Common myeloid progenitor, CD34-positive (primary cell): ENCODE data around the gene RBFOX2.

Experiments used
- CTCF ChIA-PET: fragments of 350-600 bp; sonication (Branson Sonifier 250); formaldehyde crosslinking; loops from one replicate; lab custom pipeline; 2021; ENCODE audit warnings: antibody characterized with exemption; lab: Charles Lee
- POLR2A ChIA-PET: fragments of 350-600 bp; sonication (Branson Sonifier 250); formaldehyde crosslinking; loops from one replicate; lab custom pipeline; 2021; ENCODE audit warnings: antibody characterized with exemption; lab: Charles Lee
- DNase-seq, 3 donors: peaks; one replicate each; pipeline versions ENCODE4 v3.0.0 to v3.0.0-alpha.2; 2013
- H3K27ac ChIP-seq, 2 experiments: 1 replicate in 1 of 2; 2 replicates in 1 of 2; pipeline ENCODE4 v1.7.0; 2013; ENCODE audit warnings: inconsistent platforms in 2 of 2, low read length in 2 of 2, mild to moderate bottlenecking in 2 of 2, low read depth in 1 of 2, moderate library complexity in 1 of 2; ENCODE audit not compliant: severe bottlenecking in 2 of 2, insufficient read depth in 1 of 2, poor library complexity in 1 of 2
- H3K27me3 ChIP-seq, 5 experiments: replicated peaks in 2 of 5; 1 replicate in 3 of 5; 2 replicates in 2 of 5; pipeline versions ENCODE4 v1.6.1 to v1.7.0; 2013; ENCODE audit warnings: low read length in 4 of 5, mild to moderate bottlenecking in 2 of 5, moderate library complexity in 2 of 5, inconsistent platforms in 1 of 5; ENCODE audit not compliant: insufficient read depth in 5 of 5, control insufficient read depth in 4 of 5
- H3K36me3 ChIP-seq, 4 experiments: 1 replicate in 2 of 4; 2 replicates in 2 of 4; pipeline versions ENCODE4 v1.6.1 to v1.7.0; 2013; ENCODE audit warnings: low read length in 3 of 4, control low read depth in 1 of 4, mild to moderate bottlenecking in 1 of 4; ENCODE audit not compliant: control insufficient read depth in 4 of 4, insufficient read depth in 4 of 4
- H3K4me1 ChIP-seq, 4 experiments: 1 replicate in 3 of 4; 2 replicates in 1 of 4; pipeline versions ENCODE4 v1.6.1 to v1.7.1; 2013; ENCODE audit warnings: low read length in 3 of 4, mild to moderate bottlenecking in 3 of 4, control low read depth in 1 of 4, inconsistent platforms in 1 of 4, moderate library complexity in 1 of 4; ENCODE audit not compliant: control insufficient read depth in 4 of 4, insufficient read depth in 4 of 4; ENCODE audit errors: control extremely low read depth in 1 of 4
- H3K4me3 ChIP-seq, 7 experiments: 1 replicate in 4 of 7; 2 replicates in 3 of 7; pipeline versions ENCODE4 v1.5.1 to v1.7.0; 2013; ENCODE audit warnings: mild to moderate bottlenecking in 7 of 7, low read length in 6 of 7, moderate library complexity in 6 of 7, inconsistent platforms in 2 of 7, low read depth in 2 of 7, control low read depth in 1 of 7; ENCODE audit not compliant: insufficient read depth in 4 of 7, control insufficient read depth in 1 of 7; ENCODE audit errors: extremely low read depth in 1 of 7
- H3K9me3 ChIP-seq, 5 experiments: 1 replicate in 4 of 5; 2 replicates in 1 of 5; pipeline versions ENCODE4 v1.6.1 to v1.7.1; 2013; ENCODE audit warnings: low read length in 4 of 5, mild to moderate bottlenecking in 2 of 5, inconsistent platforms in 1 of 5, low read depth in 1 of 5, moderate library complexity in 1 of 5; ENCODE audit not compliant: control insufficient read depth in 4 of 5, insufficient read depth in 2 of 5; ENCODE audit errors: control extremely low read depth in 1 of 5
- WGBS: methylation state at CpG from one replicate; pipeline ENCODE4 v1.1.5; 2013; ENCODE audit not compliant: insufficient coverage; 5-methylcytosine and 5-hydroxymethylcytosine counted together

RBFOX2 gene

DNA sequence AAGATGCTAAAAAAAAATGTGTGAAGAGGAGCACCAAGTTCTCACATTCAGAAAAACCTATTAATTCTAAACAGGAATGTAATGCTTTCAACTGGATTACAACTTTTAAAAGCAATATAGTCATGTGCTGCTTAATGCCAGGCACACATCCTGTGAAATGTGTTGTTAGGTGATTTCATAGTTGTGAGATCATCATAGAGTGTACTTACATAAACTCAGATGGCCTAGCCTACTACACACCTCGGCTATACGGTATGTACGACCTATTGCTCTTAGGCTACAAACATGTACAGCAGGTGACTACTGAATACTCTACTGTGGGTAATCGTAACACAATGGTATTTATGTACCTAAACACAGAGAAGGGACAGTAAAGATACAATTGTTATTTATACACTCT is 142.3 kb downstream of the RBFOX2 start:
- no peaks in the 10 kb centered on the region for H3K9me3 ChIP-seq
- CTCF ChIA-PET: no interaction called here
- WGBS: 100% methylated on average over 3 of the region's 4 CpGs
- H3K4me1 ChIP-seq: peaks cover 0 to 13% (median 7%) of the 10 kb centered on the region in 4 experiments
- POLR2A ChIA-PET: no interaction called here
- H3K27me3 ChIP-seq: no peaks in the 10 kb centered on the region
- H3K36me3 ChIP-seq: no peaks in the 10 kb centered on the region
- DNase-seq: no peak
- no peak overlapping the region for H3K4me3 ChIP-seq
- no peak overlapping the region for H3K27ac ChIP-seq

DNA sequence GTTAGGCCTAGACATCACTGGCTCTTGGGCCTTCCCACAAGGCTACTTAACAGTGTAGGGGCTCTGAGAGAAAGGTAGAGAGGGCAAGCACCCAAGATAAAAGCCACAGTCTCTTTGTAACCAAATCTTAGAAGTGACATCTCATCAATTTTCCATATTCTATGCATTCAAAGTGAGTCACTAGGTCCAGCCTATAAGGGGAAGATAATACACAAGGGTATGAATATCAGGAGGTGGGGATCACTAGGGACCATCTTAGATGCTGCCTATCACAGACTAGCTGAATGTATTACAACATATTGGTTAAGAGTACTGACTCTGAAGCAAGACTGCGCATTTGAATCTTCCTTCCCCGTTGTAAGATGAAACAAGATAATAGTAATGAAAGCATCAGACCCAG is 144.1 kb downstream of the RBFOX2 start:
- Histone ChIP-seq H3K36me3 (no peaks in the 10 kb centered on the region), H3K4me1 (peaks cover 0 to 13% (median 7%) of the 10 kb centered on the region in 4 experiments), H3K27me3 (no peaks in the 10 kb centered on the region), H3K4me3 (no peak overlapping the region), H3K9me3 (no peaks in the 10 kb centered on the region), H3K27ac (no peak overlapping the region)
- WGBS: 100% methylated on average over 2 of the region's 2 CpGs
- ChIA-PET POLR2A (no interaction called here), CTCF (interaction anchor here (0.8 kb wide), 1 partner anchor 26 kb away, joined by 3 read pairs; no protein-coding TSS in a partner anchor)
- DNase-seq: no peak

DNA sequence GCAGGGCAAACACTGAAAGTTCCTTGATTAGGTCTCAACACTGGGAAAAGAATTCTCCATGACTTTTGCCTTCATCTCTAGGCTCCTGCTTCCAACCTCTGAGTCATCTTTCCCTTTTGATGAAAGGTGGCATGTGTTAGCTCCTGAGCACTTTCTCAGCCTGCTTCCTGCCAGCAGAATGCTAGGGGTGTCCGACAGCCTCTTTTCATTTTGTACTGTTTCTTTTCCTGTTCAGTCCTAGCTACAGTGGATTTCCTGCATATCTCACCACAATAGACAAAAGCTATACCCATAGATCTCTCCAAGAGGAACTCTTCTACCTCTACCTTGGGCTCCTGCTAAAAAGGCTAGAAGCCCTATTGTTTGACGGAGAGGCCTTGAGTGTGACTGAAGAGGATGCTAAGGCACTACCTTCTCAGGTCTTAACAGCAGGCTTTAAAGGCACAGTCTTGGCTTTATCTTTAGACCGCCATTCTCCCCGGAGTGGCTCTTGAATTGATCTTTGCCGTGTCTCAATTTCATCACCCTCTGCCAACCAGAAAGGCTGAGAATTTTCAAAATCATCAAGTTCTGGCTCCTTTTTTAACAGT is 145.5 kb downstream of the RBFOX2 start:
- Histone ChIP-seq H3K36me3 (no peaks in the 10 kb centered on the region), H3K27me3 (no peaks in the 10 kb centered on the region), H3K9me3 (no peaks in the 10 kb centered on the region), H3K4me3 (no peak overlapping the region), H3K4me1 (peaks cover 0 to 13% (median 7%) of the 10 kb centered on the region in 4 experiments), H3K27ac (peak overlapping the region in 1 of 2 experiments; percentile 0)
- ChIA-PET POLR2A (interaction anchor here (0.6 kb wide), 2 partner anchors 18 to 152 kb away, joined by 3 to 7 read pairs; no protein-coding TSS in a partner anchor), CTCF (interaction anchor here (0.6 to 1.5 kb wide), 2 partner anchors 11 to 14 kb away, joined by 3 read pairs; no protein-coding TSS in a partner anchor)
- WGBS: 92% methylated on average over 4 of the region's 5 CpGs
- DNase-seq: peak in 1 of 3 donors; percentile 44

DNA sequence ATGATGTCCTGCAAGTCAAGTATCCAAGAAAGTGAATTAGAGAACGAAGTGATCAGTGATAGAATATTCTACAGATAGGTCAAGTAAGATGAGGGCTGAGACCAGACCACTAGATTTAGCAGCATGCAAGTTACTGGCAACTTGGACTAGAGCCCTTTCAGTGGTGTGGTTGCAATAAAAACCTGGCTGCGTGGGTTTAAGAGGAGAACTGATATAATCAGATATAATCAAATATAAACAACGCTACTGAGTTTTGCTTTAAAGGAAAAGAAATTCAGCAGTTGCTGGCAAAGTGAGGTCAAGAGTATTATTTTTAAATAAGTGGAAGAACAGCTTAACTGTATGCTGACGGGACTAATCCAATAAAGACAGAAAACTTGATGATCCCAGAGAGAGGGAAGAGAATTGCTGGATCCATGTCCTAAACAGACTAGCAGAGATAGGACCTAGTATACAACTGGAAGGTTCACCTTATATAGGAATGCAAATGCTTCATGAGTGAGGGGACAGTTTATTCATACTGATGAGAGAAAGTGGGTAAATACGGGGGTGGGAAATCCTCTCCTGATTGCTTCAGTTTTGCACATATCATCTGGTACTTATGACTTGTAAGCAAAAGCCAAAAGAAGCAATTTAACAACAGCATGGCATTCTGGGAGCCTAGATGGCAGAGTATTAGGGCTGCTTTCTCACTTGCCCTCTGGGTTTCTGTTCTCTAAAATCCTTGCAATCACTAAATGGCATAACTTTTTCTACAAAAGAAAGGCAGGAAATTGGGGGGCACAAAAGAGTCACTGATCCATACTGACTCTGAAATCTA is 146.2 kb downstream of the RBFOX2 start:
- WGBS: 63% methylated on average over 3 of the region's 5 CpGs
- POLR2A ChIA-PET: no interaction called here
- H3K4me3 ChIP-seq: no peak overlapping the region
- peak overlapping the region in 1 of 2 experiments; percentile 6 for H3K27ac ChIP-seq
- no peaks in the 10 kb centered on the region for H3K9me3 ChIP-seq
- peaks cover 0 to 13% (median 7%) of the 10 kb centered on the region in 4 experiments for H3K4me1 ChIP-seq
- H3K36me3 ChIP-seq: no peaks in the 10 kb centered on the region
- H3K27me3 ChIP-seq: no peaks in the 10 kb centered on the region
- CTCF ChIA-PET: interaction anchor here (1.5 kb wide), 1 partner anchor 11 kb away, joined by 3 read pairs; no protein-coding TSS in a partner anchor
- DNase-seq: peak in 1 of 3 donors; percentile 21

DNA sequence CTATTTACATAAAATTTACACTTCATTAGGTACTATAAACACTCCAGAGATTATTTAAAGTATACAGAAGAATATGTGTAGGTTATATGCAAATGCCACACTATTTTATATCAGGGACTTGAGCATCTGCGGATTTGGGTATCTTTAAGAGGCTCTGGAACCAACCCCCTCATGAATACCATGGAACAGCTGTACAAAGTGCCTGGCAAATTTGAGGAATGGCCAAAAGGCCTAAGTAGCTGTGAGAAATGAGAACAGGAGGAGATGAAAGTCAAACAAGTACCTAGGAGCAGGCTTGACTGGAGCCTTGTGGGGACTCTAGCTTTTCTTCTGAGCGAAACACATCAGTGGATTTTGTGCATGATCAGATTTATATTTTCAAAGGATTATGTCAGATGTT is 149.3 kb downstream of the RBFOX2 start:
- Histone ChIP-seq H3K9me3 (peaks cover 0 to 7% (median 0%) of the 10 kb centered on the region in 5 experiments), H3K27me3 (no peaks in the 10 kb centered on the region), H3K4me1 (peaks cover 0 to 16% (median 7%) of the 10 kb centered on the region in 4 experiments), H3K36me3 (no peaks in the 10 kb centered on the region), H3K4me3 (no peak overlapping the region), H3K27ac (no peak overlapping the region)
- ChIA-PET CTCF (interaction anchor here (1.5 kb wide), 1 partner anchor 31 kb away, joined by 4 read pairs; no protein-coding TSS in a partner anchor), POLR2A (no interaction called here)
- no peak for DNase-seq
- WGBS: 100% methylated on average over 2 of the region's 2 CpGs

DNA sequence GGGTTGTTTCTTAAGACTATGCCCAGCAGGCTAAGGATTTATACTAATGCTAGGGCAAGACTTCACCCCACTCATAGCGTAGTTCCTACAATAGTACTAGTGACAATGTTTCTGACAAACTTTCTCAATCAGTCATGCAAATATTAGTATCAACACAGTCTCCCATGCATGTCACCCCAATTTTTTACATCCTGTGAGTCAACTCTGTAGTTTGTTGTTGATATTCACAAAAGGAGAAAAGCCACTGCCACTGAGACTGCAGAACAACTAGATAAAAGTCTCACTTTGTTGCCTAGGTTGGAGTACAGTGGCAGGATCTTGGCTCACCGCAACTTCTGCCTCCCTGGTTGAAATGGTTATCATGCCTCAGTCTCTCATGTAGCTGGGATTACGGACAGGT is 155.2 kb downstream of the RBFOX2 start:
- Histone ChIP-seq H3K27ac (no peak overlapping the region), H3K9me3 (peaks cover 0 to 7% (median 0%) of the 10 kb centered on the region in 5 experiments), H3K36me3 (no peaks in the 10 kb centered on the region), H3K4me3 (no peak overlapping the region), H3K27me3 (no peaks in the 10 kb centered on the region), H3K4me1 (peaks cover 0 to 4% (median 0%) of the 10 kb centered on the region in 4 experiments)
- no peak for DNase-seq
- WGBS: 93% methylated on average over 2 of the region's 3 CpGs
- ChIA-PET POLR2A (no interaction called here), CTCF (no interaction called here)

DNA sequence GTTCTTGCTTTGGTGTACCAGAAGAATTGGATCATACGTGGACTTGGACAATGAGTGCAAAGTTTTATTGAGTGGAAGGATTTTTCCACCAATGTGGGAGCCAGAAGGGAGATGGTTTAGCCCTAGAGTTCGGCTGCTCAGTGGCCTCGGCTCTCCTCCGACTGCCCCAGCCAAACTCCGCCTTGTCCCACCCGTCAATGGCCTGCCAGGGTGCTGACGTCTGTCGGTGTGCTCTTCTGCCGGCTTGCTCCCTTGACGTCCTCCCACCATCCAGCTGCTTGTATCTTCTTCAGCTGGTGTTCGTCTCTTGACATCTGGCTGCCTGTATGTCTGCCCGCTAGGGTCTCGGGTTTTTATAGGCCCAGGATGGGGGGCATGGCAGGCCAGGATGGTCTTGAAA is 156.2 kb downstream of the RBFOX2 start:
- CTCF ChIA-PET: no interaction called here
- WGBS: 96% methylated on average over 13 of the region's 13 CpGs
- Histone ChIP-seq H3K27ac (no peak overlapping the region), H3K4me3 (no peak overlapping the region), H3K36me3 (no peaks in the 10 kb centered on the region), H3K4me1 (peaks cover 0 to 4% (median 0%) of the 10 kb centered on the region in 4 experiments), H3K27me3 (no peaks in the 10 kb centered on the region), H3K9me3 (peaks cover 0 to 7% (median 0%) of the 10 kb centered on the region in 5 experiments)
- no peak for DNase-seq
- POLR2A ChIA-PET: no interaction called here
